HG03378 (cell line): ENCODE data around the gene CPM.

Source experiments
- ATAC-seq: cut with Tn5 transposase; IDR thresholded peaks from one replicate; pipeline ENCODE4 v1.9.1; 2021; ENCODE audit warnings: mild to moderate bottlenecking, moderate library complexity; ENCODE audit not compliant: unreplicated experiment

Gene CPM

GRCh38 chr12:68957273-68957672 lies 24.3 kb upstream of the CPM start:
- ATAC-seq: no peak

GRCh38 chr12:68956466-68956865 lies 23.5 kb upstream of the CPM start:
- ATAC-seq: no peak

GRCh38 chr12:68954811-68955210 lies 21.8 kb upstream of the CPM start:
- no peak for ATAC-seq

GRCh38 chr12:68953536-68953935 lies 20.6 kb upstream of the CPM start:
- no peak for ATAC-seq

- ATAC-seq: no peak
Measured at GRCh38 chr12:68951652-68952051, 18.7 kb upstream of the CPM start.

GRCh38 chr12:68950511-68950910 lies 17.5 kb upstream of the CPM start:
- no peak for ATAC-seq

GRCh38 chr12:68945255-68945654 lies 12.3 kb upstream of the CPM start:
- no peak for ATAC-seq

- no peak for ATAC-seq
Measured at GRCh38 chr12:68944296-68945076, 11.5 kb upstream of the CPM start.

GRCh38 chr12:68943848-68944247 lies 10.9 kb upstream of the CPM start:
- no peak for ATAC-seq

- no peak for ATAC-seq
Measured at GRCh38 chr12:68940731-68941130, 7.8 kb upstream of the CPM start.

GRCh38 chr12:68939505-68939904 lies 6.5 kb upstream of the CPM start:
- ATAC-seq: no peak

- ATAC-seq: no peak
Measured at GRCh38 chr12:68934392-68934791, 1.4 kb upstream of the CPM start.

GRCh38 chr12:68932128-68932960 lies 627 bp downstream of the CPM start:
- ATAC-seq: peak; percentile 63

- no peak for ATAC-seq
Measured at GRCh38 chr12:68930178-68930577, 2.8 kb downstream of the CPM start.

GRCh38 chr12:68924546-68924945 lies 8.4 kb downstream of the CPM start:
- no peak for ATAC-seq

GRCh38 chr12:68919581-68920239 lies 13.3 kb downstream of the CPM start:
- no peak for ATAC-seq

- no peak for ATAC-seq
Measured at GRCh38 chr12:68918960-68919359, 14.0 kb downstream of the CPM start.

- no peak for ATAC-seq
Measured at GRCh38 chr12:68915055-68915454, 17.9 kb downstream of the CPM start.

GRCh38 chr12:68913682-68914081 lies 19.3 kb downstream of the CPM start:
- no peak for ATAC-seq

GRCh38 chr12:68912916-68913315 lies 20.1 kb downstream of the CPM start:
- no peak for ATAC-seq

GRCh38 chr12:68911197-68911718 lies 21.7 kb downstream of the CPM start:
- no peak for ATAC-seq
